ENCODE measurements around the gene HYAL2.
A peak's percentile ranks its signal among the peaks of the same experiment; 100 is the strongest.

HYAL2 gene

DNA sequence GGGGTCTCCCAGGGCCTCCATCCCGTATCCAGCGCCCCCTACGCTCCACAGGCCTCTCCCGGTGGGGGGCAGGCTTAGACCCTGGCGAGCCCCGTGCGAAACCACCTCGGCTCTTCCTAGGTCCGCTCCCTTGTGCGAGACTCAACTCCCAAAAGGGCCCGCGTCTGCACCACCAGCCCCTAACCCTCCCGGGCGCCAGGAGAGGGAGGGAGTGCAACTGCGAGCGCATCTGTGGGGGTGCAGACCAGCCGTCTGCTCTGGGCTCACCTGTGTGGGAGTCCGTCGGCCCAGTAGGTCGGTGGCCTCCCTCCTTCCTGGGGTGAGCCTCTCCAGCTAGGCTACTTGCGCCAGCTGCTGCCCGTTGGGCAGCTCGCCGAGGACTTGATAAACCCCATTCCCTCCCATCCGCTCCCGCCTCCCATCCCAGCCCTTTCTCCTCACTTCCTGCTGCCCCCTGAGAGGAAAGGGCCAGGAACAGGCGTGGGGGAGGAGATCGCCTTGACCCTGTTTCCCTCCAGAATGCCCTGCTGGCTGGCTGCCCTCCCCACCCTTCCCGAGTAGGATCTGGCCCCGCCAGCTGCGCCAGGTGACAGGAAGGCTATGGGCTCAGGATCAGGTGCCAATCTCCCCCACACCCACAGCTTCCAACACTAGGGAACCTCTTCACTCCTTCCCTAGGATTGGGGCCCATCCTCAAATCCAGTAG is at the start of gene HYAL2:
TSS of gene HYAL2 (minus strand) at position 360 of the 706 bp plus-strand sequence. CDS start 2,256 bp downstream, outside the sequence.
- ATAC-seq (replicated peaks): no peak
- H3K4me1 Mint-ChIP-seq: peaks cover 37 to 89% of the 10 kb centered on the region in 2 donors

GRCh38 chr3:50371133-50371685 is 48.7 kb upstream of the HYAL2 start:
- H3K27me3 Mint-ChIP-seq: peaks cover 21 to 26% of the 10 kb centered on the region in 2 donors

More for the DNA sequence above, at the start of gene HYAL2:
- peaks cover 20 to 42% of the 10 kb centered on the region in 2 donors for H3K36me3 Mint-ChIP-seq
- no peak for DNase-seq
- no peaks in the 10 kb centered on the region for H3K9me3 Mint-ChIP-seq
- H3K27ac Mint-ChIP-seq: peak within 1 kb of the TSS; percentile 99
- no peaks in the 10 kb centered on the region for H3K27me3 Mint-ChIP-seq
- peak within 1 kb of the TSS; percentile 84 to 90 for H3K4me3 Mint-ChIP-seq

GRCh38 chr3:50370594-50370993 is 48.0 kb upstream of the HYAL2 start:
- Mint-ChIP-seq H3K9me3 (no peaks in the 10 kb centered on the region), H3K36me3 (no peaks in the 10 kb centered on the region), H3K4me1 (peaks cover 5 to 15% of the 10 kb centered on the region in 2 donors), H3K27ac (no peak overlapping the region), H3K4me3 (no peak overlapping the region), H3K27me3 (peaks cover 21 to 26% of the 10 kb centered on the region in 2 donors)
- no peak for ATAC-seq (replicated peaks)
- DNase-seq: no peak

More at GRCh38 chr3:50371133-50371685, 48.7 kb upstream of the HYAL2 start:
- Mint-ChIP-seq H3K9me3 (no peaks in the 10 kb centered on the region), H3K27ac (peak overlapping the region; percentile 51), H3K4me1 (peaks cover 3 to 8% of the 10 kb centered on the region in 2 donors), H3K4me3 (no peak overlapping the region), H3K36me3 (no peaks in the 10 kb centered on the region)
- ATAC-seq (replicated peaks) (peak in 1 of 2 donors; percentile 41), DNase-seq (no peak)

- H3K27me3 Mint-ChIP-seq: peaks cover 21 to 26% of the 10 kb centered on the region in 2 donors
- H3K4me3 Mint-ChIP-seq: no peak overlapping the region
- H3K9me3 Mint-ChIP-seq: no peaks in the 10 kb centered on the region
- H3K36me3 Mint-ChIP-seq: no peaks in the 10 kb centered on the region
- no peak for DNase-seq
- H3K27ac Mint-ChIP-seq: no peak overlapping the region
- ATAC-seq (replicated peaks): no peak
- H3K4me1 Mint-ChIP-seq: peaks cover 11 to 27% of the 10 kb centered on the region in 2 donors
Observed at GRCh38 chr3:50369012-50369670, 46.6 kb upstream of the HYAL2 start.

DNA sequence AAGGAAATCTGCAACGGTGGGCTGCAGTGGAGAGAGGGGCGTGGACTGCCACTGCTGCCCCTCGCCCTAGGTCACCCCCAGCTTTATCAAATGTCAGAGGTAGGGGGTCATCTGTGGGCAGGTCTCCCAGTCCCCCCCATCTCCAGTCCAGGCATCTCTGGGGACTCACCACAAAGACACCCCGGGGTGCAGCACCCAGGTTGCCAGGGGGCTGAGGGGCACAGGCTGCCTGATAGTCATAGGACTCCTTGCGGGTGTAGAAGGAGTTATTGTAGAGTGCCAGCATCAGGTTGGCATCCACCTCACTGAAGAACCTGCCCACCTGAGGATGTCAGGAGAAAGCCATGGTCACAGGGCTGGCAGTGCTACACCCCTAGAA is 43.3 kb upstream of the HYAL2 start:
- ATAC-seq (replicated peaks): no peak

GRCh38 chr3:50365080-50365841 is 42.7 kb upstream of the HYAL2 start:
- ATAC-seq (replicated peaks) (peak; percentile 96), DNase-seq (peak; percentile 84)
- Mint-ChIP-seq H3K4me3 (peak overlapping the region; percentile 89 to 92), H3K27ac (peak overlapping the region; percentile 93), H3K4me1 (peaks cover 10 to 22% of the 10 kb centered on the region in 2 donors), H3K9me3 (no peaks in the 10 kb centered on the region), H3K27me3 (peaks cover 6 to 7% of the 10 kb centered on the region in 2 donors), H3K36me3 (no peaks in the 10 kb centered on the region)

More for the DNA sequence above, 43.3 kb upstream of the HYAL2 start:
- Mint-ChIP-seq H3K9me3 (no peaks in the 10 kb centered on the region), H3K27me3 (peaks cover 7 to 8% of the 10 kb centered on the region in 2 donors), H3K4me3 (peak overlapping the region; percentile 89 to 92), H3K4me1 (peaks cover 10 to 22% of the 10 kb centered on the region in 2 donors), H3K36me3 (no peaks in the 10 kb centered on the region), H3K27ac (peak overlapping the region; percentile 93)
- DNase-seq: no peak

GRCh38 chr3:50364573-50365079 is 42.1 kb upstream of the HYAL2 start:
- DNase-seq: peak; percentile 16
- Mint-ChIP-seq H3K27ac (peak overlapping the region; percentile 85), H3K27me3 (peaks cover 3 to 6% of the 10 kb centered on the region in 2 donors), H3K4me3 (peak overlapping the region; percentile 89 to 92), H3K36me3 (no peaks in the 10 kb centered on the region), H3K9me3 (no peaks in the 10 kb centered on the region), H3K4me1 (peaks cover 13 to 29% of the 10 kb centered on the region in 2 donors)
- ATAC-seq (replicated peaks): peak; percentile 32 to 39

GRCh38 chr3:50359760-50360110 is 37.2 kb upstream of the HYAL2 start:
- ATAC-seq (replicated peaks): peak; percentile 24 to 28
- H3K9me3 Mint-ChIP-seq: no peaks in the 10 kb centered on the region
- DNase-seq: no peak
- H3K4me3 Mint-ChIP-seq: peak overlapping the region; percentile 96 to 99
- peaks cover 9 to 25% of the 10 kb centered on the region in 2 donors for H3K36me3 Mint-ChIP-seq
- H3K4me1 Mint-ChIP-seq: peaks cover 40 to 58% of the 10 kb centered on the region in 2 donors
- peak overlapping the region; percentile 99 for H3K27ac Mint-ChIP-seq
- no peaks in the 10 kb centered on the region for H3K27me3 Mint-ChIP-seq

GRCh38 chr3:50358911-50359759 is 36.6 kb upstream of the HYAL2 start, which contains the start of gene TMEM115:
Gene TMEM115, minus strand, starts transcription at chr3:50359521. Its CDS starts 458 bp downstream, at chr3:50359063.
- no peaks in the 10 kb centered on the region for H3K9me3 Mint-ChIP-seq
- peak; percentile 94 for DNase-seq
- peak; percentile 100 for ATAC-seq (replicated peaks)
- H3K27me3 Mint-ChIP-seq: no peaks in the 10 kb centered on the region
- H3K27ac Mint-ChIP-seq: peak within 1 kb of the TSS; percentile 99
- peaks cover 40 to 53% of the 10 kb centered on the region in 2 donors for H3K4me1 Mint-ChIP-seq
- H3K4me3 Mint-ChIP-seq: peak within 1 kb of the TSS; percentile 96 to 99
- peaks cover 12 to 30% of the 10 kb centered on the region in 2 donors for H3K36me3 Mint-ChIP-seq

DNA sequence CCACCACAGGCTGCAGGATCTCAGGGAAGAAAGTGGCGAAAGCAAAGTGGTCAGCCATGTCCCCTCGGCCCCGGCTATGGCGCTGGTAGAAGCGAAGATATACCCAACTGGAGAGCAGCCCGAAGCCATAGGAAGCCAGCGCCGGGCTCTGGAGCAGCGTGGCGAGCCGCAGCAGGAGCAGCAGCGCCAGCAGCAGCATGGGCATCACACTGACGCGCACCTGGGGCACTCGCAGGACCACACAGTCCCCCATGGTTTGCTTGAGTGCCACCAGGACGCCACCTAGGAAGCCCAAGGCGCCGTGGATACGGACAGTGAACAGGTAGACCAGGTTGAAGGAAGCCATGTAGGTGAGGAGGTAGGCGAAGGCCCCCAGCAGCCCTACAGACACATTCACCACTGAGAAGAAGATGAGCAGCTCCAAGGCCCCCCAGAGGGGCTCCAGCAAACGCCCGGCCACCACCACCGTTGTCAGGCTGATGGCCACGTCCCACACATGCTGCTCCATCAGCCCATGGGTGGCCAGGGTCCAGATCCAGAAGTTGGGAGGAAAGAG is 35.9 kb upstream of the HYAL2 start:
- H3K4me1 Mint-ChIP-seq: peaks cover 40 to 58% of the 10 kb centered on the region in 2 donors
- no peak for ATAC-seq (replicated peaks)

GRCh38 chr3:50357481-50357880 is 34.9 kb upstream of the HYAL2 start:
- DNase-seq: no peak
- peaks cover 21 to 37% of the 10 kb centered on the region in 2 donors for H3K36me3 Mint-ChIP-seq
- no peak for ATAC-seq (replicated peaks)
- peak overlapping the region; percentile 96 to 99 for H3K4me3 Mint-ChIP-seq
- no peak overlapping the region for H3K27ac Mint-ChIP-seq
- no peaks in the 10 kb centered on the region for H3K27me3 Mint-ChIP-seq
- peaks cover 41 to 67% of the 10 kb centered on the region in 2 donors for H3K4me1 Mint-ChIP-seq
- no peaks in the 10 kb centered on the region for H3K9me3 Mint-ChIP-seq

More for the DNA sequence above, 35.9 kb upstream of the HYAL2 start:
- Mint-ChIP-seq H3K9me3 (no peaks in the 10 kb centered on the region), H3K4me3 (peak overlapping the region; percentile 96 to 99), H3K27ac (peak overlapping the region; percentile 99), H3K27me3 (no peaks in the 10 kb centered on the region), H3K36me3 (peaks cover 16 to 31% of the 10 kb centered on the region in 2 donors)
- DNase-seq: no peak

- Mint-ChIP-seq H3K4me1 (peaks cover 42 to 74% of the 10 kb centered on the region in 2 donors), H3K4me3 (peak overlapping the region; percentile 96 to 99), H3K27me3 (no peaks in the 10 kb centered on the region), H3K27ac (no peak overlapping the region), H3K9me3 (no peaks in the 10 kb centered on the region), H3K36me3 (peaks cover 21 to 37% of the 10 kb centered on the region in 2 donors)
- ATAC-seq (replicated peaks) (no peak), DNase-seq (no peak)
Observed at GRCh38 chr3:50356553-50356952, 34.0 kb upstream of the HYAL2 start.

Data from stimulated activated naive B cell treated with anti-CD40 and anti-IgM and Interleukin-4, amounts not matched to agents 10 μg/mL and 1 μg/mL and 100 μg/mL, for 72 hours (primary cell).